22Rv1 (cell line): ENCODE data around the gene SETD6.

Experiments
- H3K27ac ChIP-seq: fragments of 450-650 bp; 2 replicates; pipeline ENCODE4 v1.5.1; 2017
- CTCF ChIP-seq: fragments of 450-650 bp; IDR thresholded peaks from 2 replicates; pipeline ENCODE4 v1.5.1; 2017; ENCODE audit warnings: mild to moderate bottlenecking
- ZFX ChIP-seq: fragments of 450-650 bp; IDR thresholded peaks from 2 replicates; pipeline ENCODE4 v1.6.1; 2017; ENCODE audit warnings: antibody characterized with exemption, borderline replicate concordance

Gene SETD6

GRCh38 chr16:58509256-58510096, 5.8 kb upstream of the SETD6 start:
- H3K27ac ChIP-seq, result no peak overlapping the region
- TF ChIP-seq CTCF, result no peak
- no peak for TF ChIP-seq ZFX

- no peak for TF ChIP-seq ZFX
- TF ChIP-seq CTCF, result no peak
- H3K27ac ChIP-seq, result no peak overlapping the region
These were observed 5.1 kb upstream of the SETD6 start for GRCh38 chr16:58510097-58510775.

GRCh38 chr16:58510776-58511628, 4.3 kb upstream of the SETD6 start:
- no peak overlapping the region for H3K27ac ChIP-seq
- no peak for TF ChIP-seq ZFX
- no peak for TF ChIP-seq CTCF

- TF ChIP-seq CTCF (peak; percentile 95), ZFX (no peak)
- H3K27ac ChIP-seq, result no peak overlapping the region
These were observed 3.1 kb upstream of the SETD6 start for GRCh38 chr16:58511933-58512815.

- H3K27ac ChIP-seq, result peak overlapping the region; percentile 89; the same call in 1 of the 2 replicates
- no peak for TF ChIP-seq CTCF
- no peak for TF ChIP-seq ZFX
These were observed 1.4 kb upstream of the SETD6 start for GRCh38 chr16:58513874-58514273.
